ENCODE measurements around the gene PIGZ. TPM values are rescaled to one million over a fixed set of nuclear protein-coding genes. Genes with fewer than 3 reads are reported as not detected.

PIGZ gene
- total RNA-seq, 8 experiments from 2014 or later = 1.2 to 7.1 (median 2.2) TPM

DNA sequence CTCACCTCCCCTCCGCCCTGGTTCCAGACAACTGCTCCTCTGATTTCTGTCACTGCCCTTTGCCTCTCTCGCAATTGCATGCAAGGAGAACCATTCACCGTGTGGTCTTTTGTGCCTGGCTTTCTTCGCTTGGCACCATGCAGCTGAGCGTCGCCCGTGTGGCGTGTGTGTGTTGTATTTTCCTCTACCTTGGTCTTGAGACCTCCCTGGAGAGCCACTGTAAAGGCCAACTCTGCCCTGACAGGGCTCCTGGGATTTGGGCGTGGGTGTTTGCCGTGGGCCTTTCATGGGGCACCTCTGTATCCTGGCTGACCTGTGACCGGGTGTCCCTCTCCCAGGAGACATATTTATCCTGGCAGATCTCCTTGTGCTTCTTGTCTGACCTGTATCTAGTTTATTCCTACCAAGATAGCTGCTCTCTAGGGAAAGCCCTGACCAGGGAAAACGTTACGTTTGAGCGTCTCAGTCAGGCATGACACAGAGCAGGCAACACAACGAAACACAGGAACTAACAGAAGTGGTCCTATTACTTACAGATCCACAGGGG, 2.0 kb upstream of the PIGZ start:
- Histone ChIP-seq H3K4me1 (replicated peaks in 1 of 2) (peaks cover 5 to 12% of the 10 kb centered on the region in 2 donors), H3K4me3 (no peak overlapping the region), H3K27ac (no peak overlapping the region)
- in situ Hi-C loops (cut with MboI; ENCODE audit: low pct_unique_long_range_greater_than_20kb in 2 of 9, low sequenced_read_pairs in 9 of 9, unreplicated experiment in 9 of 9) = no loop called here
- ATAC-seq (replicated peaks in 6 of 8) = no peak
- 82 to 100% (median 91%) methylated on average over 3 to 6 of the region's 15 CpGs; no CpG with 5 or more reads in 6 of the 10 experiments for WGBS, 10 experiments

DNA sequence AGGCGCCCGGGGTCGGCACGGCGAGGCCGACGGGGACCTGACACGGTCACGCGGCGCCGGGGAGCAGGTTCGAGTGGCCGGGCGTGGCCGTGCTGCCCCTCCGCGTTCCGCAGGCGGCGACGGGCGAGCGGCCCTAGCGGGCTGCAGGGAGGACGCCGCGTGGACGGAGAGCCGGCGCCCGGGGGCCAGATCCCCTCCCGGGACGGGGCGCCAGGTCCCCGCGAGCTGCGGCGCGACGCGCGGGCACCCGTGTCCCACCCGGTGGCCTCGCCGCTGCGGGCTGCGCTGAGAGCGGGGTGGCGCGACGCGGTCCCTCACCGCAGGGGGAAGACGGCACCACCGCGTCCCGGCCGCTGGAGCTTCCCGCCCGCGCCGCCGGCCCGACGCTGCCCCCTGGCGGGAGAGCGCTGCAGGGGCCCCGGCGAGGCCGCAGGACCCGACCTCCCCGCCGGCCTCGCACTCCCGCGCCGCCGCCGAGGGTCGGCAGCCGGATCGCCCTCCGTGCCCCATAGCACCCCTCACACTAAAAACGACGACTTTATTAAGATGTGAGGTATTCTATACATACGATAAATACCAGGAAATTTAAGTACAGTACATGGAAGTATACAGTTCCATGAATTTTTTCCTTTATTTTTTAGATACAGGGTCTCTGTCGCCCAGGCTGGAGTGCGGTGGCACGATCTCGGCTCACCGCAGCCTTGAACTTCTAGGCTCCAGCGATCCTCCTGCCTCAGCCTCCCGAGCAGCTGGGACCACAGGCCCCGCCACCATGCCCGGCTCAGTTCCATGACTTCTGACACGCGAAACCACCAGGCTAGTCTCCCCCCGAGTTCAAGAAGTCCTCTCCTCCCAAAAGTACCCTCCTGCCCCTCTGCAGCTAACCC, 1.3 kb upstream of the PIGZ start:
- Histone ChIP-seq H3K4me1 (replicated peaks in 1 of 2) (peaks cover 5 to 12% of the 10 kb centered on the region in 2 donors), H3K27ac (no peak overlapping the region), H3K4me3 (peak overlapping the region; percentile 43 to 82 (median 58))
- 0 to 18% (median 15%) methylated on average over 2 to 19 of the region's 100 CpGs; no CpG with 5 or more reads in 7 of the 10 experiments for WGBS, 10 experiments
- in situ Hi-C loops (cut with MboI; ENCODE audit: low pct_unique_long_range_greater_than_20kb in 2 of 9, low sequenced_read_pairs in 9 of 9, unreplicated experiment in 9 of 9) = no loop called here
- ATAC-seq (replicated peaks in 6 of 8) = peak; percentile 57 to 86 (median 63)

DNA sequence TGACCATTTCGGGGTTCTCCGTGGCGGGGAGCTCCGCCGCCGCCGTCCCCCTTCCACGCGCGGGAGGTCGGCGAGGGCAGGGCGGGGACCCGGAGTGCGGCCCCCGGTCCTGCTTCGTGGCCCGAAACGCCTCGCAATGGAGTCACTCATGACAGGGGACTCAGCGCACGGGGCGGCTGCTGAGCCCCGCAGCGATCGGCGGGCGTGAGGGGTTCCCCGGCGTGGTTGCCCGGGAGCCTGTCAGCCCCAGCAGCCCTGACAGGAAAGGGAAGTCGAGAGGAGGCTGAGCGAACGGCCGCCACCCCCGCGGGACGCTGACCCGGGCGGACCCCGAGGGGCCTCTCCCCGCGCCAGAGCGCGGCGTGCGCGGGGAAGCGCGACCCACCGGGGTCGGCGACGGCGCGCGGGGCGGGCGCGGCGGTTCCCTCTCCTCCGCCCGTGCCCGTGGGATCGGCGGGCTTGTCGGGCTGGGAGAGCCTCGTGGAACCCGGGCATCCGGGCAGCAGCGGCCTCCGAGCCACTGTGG, 564 bp upstream of the PIGZ start:
- ATAC-seq (replicated peaks in 6 of 8) = peak; percentile 20 to 56 (median 40)
- in situ Hi-C loops (cut with MboI; ENCODE audit: low pct_unique_long_range_greater_than_20kb in 2 of 9, low sequenced_read_pairs in 9 of 9, unreplicated experiment in 9 of 9) = no loop called here

DNA sequence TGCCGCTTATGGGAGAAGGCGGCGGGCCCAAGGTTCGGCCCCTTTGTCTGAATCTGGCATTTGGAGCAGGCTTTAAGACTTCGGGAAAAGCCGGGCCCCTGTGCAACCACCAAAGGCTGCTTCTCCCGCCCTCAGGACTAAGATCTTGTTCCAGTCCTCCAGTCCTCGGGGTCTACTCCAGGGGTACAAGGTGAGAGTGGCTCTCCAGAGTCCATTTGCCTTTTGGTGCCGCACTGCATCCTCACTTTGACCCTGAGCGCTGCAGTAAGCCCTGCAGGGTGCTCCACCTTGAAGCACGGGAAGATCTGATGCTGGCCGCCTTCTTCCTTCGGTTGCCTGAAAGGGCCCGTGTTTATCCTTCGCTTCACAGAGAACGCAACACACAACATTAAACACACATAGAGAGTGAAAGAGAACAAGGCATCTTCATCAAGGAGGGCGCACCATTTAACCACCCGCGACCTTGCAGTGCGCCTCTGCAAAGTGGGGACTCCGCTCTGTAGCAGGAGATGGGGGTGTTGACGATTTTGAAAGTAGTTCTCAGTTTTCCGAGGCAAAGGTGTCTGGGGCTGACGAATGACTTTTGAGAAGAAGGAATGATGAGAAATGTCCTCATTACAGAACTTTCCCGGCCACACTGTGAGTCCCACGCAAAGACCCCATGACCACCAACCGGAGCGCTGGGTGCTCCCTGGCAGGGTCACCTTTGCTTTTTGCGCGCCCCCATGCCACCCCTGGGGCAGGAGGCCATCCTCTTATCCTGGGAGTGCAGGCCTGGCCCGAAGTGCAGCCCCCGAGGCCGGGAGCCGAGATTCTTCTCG, 1.0 kb downstream of the PIGZ start:
- no peak for ATAC-seq (replicated peaks in 6 of 8)
- peak overlapping the region; percentile 43 to 82 (median 58) for H3K4me3 ChIP-seq
- peaks cover 5 to 12% of the 10 kb centered on the region in 2 donors for H3K4me1 ChIP-seq (replicated peaks in 1 of 2)
- no peak overlapping the region for H3K27ac ChIP-seq
- 17 to 100% (median 60%) methylated on average over 1 to 20 of the region's 35 CpGs; no CpG with 5 or more reads in 1 of the 10 experiments for WGBS, 10 experiments
- in situ Hi-C loops (cut with MboI; ENCODE audit: low pct_unique_long_range_greater_than_20kb in 2 of 9, low sequenced_read_pairs in 9 of 9, unreplicated experiment in 9 of 9) = no loop called here

More for the DNA sequence above, 564 bp upstream of the PIGZ start:
- H3K4me1 ChIP-seq (replicated peaks in 1 of 2) = peaks cover 5 to 12% of the 10 kb centered on the region in 2 donors
- H3K27ac ChIP-seq = peak overlapping the region; percentile 4 to 12
- peak overlapping the region; percentile 43 to 82 (median 58) for H3K4me3 ChIP-seq
- 0% methylated on average over 6 of the region's 72 CpGs; no CpG with 5 or more reads in 9 of the 10 experiments for WGBS, 10 experiments

DNA sequence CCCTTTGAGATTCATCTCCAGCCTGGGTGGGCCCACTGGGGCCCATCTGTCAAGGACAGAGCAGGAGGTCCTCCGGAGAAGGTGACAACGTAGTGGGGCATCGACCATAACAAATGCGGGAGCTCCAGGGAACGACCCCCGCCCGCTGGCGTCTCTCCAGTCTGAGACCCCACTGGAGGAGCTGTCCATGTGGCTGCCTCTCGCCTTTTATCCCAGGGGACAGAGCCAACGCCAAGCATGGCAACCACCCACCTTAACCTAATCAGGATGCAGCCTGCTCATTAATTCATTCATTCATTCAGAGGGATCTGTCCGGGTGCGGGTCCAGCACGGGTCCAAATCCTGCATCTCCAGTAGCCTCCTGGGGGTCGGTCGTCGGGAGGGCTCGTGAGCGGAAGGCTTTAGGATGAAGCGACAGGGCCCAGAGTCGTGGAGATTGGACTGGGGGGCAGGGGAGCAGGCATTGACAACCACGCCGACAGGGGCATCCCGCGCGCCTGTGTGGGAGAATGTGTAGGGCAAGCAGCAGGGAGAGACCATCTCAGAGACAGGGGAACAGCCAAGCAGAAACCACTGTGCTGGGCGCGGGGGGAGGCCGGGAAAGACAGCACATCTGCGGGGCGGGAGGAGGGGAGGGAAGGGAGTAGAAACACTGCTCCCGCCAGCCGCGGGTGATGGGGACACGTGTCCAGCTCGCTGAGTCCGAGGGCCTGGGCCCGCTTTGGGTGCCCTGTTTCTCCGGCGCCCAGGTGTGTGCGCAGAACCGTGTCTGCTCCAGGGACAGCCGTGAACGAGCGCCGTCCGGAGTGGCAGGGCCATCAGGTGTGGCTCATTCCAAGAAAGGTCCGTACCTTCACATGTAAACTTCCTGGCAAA, 1.9 kb downstream of the PIGZ start:
- peaks cover 5 to 12% of the 10 kb centered on the region in 2 donors for H3K4me1 ChIP-seq (replicated peaks in 1 of 2)
- in situ Hi-C loops (cut with MboI; ENCODE audit: low pct_unique_long_range_greater_than_20kb in 2 of 9, low sequenced_read_pairs in 9 of 9, unreplicated experiment in 9 of 9) = no loop called here
- ATAC-seq (replicated peaks in 6 of 8) = peak in 3 of 8 experiments; percentile 51 to 65 (median 56)
- no peak overlapping the region for H3K27ac ChIP-seq
- WGBS, 10 experiments = 8 to 80% (median 35%) methylated on average over 3 to 8 of the region's 47 CpGs; no CpG with 5 or more reads in 5 of the 10 experiments
- H3K4me3 ChIP-seq = peak overlapping the region in 4 of 5 donors; percentile 14 to 82 (median 20)

DNA sequence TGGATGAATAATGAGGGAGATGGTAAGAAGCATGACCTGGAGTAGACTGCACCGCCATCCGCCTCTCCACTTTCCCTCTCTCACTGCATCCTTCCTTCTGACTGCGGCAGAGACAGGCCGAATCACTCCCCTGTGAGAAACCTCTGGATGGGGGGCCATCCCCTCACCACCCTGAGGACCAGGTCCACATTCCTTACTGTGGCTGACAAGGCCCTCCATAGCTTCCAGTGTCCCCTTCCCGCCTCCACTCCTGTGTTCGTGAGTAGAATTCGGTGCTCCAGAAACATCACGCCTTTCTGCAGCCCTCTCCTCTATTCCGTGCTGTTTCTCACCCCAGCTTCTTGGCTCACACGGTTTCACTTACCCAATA, 2.8 kb downstream of the PIGZ start:
- in situ Hi-C loops (cut with MboI; ENCODE audit: low pct_unique_long_range_greater_than_20kb in 2 of 9, low sequenced_read_pairs in 9 of 9, unreplicated experiment in 9 of 9) = no loop called here
- WGBS, 10 experiments = 57 to 98% (median 89%) methylated on average over 1 to 10 of the region's 10 CpGs; no CpG with 5 or more reads in 2 of the 10 experiments
- no peak for ATAC-seq (replicated peaks in 6 of 8)
- Histone ChIP-seq H3K27ac (no peak overlapping the region), H3K4me1 (replicated peaks in 1 of 2) (peaks cover 5 to 12% of the 10 kb centered on the region in 2 donors), H3K4me3 (no peak overlapping the region)

DNA sequence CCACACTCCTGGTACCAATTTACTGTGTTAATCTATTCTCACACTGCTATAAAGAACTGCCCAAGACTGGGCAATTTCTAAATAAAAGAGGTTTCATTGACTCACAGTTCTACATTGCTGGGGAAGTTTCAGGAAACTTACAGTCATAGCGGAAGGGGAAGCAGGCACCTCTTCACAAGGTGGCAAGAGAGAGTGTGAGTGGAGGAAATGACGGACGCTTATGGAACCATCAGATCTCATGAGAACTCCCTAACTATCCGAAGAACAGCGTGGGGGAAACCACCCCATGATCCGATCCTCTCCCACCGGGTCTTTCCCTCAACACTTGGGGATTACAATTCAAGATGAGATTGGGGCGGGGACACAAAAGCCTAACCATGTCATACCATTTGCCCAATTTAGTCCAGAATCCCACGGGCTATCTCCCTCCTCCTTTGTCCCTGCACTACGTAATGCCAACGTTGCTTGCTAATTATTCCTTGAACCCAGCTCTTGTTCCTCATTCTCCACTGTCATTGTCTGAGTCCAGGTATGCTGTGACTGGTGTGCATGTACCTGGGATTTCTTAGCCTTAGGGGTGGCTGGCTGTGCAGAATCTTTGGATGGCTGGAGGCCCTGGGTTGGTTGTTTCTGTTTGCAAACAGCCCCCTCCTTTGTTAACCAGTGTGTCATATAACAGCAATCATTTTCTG, 3.4 kb downstream of the PIGZ start:
- no peak for ATAC-seq (replicated peaks in 6 of 8)
- peaks cover 5 to 12% of the 10 kb centered on the region in 2 donors for H3K4me1 ChIP-seq (replicated peaks in 1 of 2)
- no peak overlapping the region for H3K4me3 ChIP-seq
- 55 to 91% (median 83%) methylated on average over 3 to 11 of the region's 11 CpGs; no CpG with 5 or more reads in 3 of the 10 experiments for WGBS, 10 experiments
- H3K27ac ChIP-seq = no peak overlapping the region
- in situ Hi-C loops (cut with MboI; ENCODE audit: low pct_unique_long_range_greater_than_20kb in 2 of 9, low sequenced_read_pairs in 9 of 9, unreplicated experiment in 9 of 9) = no loop called here

DNA sequence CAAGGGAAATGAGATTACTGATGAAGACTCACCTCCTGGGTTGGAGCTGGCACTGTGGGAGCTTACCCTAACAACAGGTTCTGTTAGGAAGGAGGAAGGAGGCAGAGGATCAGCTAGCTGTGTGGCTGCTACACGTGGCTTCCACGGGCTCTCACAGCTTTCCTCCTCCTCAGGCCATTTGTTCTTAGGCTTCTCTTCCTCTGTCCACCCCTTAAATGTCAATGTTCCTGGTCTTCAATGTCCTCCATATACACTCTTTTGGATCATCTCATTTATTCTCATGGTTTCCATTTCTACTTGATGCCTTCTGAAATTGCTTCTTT, 5.0 kb downstream of the PIGZ start:
- H3K4me1 ChIP-seq (replicated peaks in 1 of 2) = peaks cover 5 to 12% of the 10 kb centered on the region in 2 donors

DNA sequence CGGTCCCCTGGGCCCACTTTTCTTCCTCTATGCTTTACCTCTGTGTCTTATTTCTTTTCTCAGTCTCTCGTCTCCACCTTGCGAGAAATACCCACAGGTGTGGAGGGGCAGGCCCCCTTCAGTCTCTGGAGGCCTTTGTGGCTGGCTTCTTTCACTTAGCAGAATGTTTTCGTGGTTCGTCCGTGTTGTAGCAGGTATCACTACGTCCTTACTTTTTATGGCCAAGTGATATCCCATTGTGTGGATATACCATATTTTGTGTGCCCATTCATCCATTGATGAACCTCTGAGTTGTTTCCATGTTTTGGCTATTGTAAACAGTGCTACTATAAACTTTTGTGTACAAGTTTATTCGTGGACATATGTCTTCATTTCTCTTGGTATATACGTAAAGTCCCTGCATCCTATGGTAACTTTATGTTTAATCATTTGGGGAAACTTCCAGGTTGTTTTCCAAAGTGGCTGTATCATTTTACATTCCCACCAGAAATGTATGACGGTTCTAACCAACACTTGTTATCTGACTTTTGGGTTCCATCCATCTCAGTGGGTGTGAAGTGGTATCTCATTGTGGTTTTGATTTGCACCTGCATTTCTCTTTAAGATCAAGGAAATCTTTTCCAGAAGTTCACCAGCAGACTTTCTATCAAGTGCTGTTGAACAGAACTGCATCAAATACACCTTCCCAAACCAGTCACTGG, 5.6 kb downstream of the PIGZ start:
- in situ Hi-C loops (cut with MboI; ENCODE audit: low pct_unique_long_range_greater_than_20kb in 2 of 9, low sequenced_read_pairs in 9 of 9, unreplicated experiment in 9 of 9) = no loop called here

More for the DNA sequence above, 5.0 kb downstream of the PIGZ start:
- WGBS, 10 experiments = 47 to 100% (median 83%) methylated on average over 1 to 2 of the region's 2 CpGs; no CpG with 5 or more reads in 2 of the 10 experiments
- in situ Hi-C loops (cut with MboI; ENCODE audit: low pct_unique_long_range_greater_than_20kb in 2 of 9, low sequenced_read_pairs in 9 of 9, unreplicated experiment in 9 of 9) = no loop called here
- no peak for ATAC-seq (replicated peaks in 6 of 8)
- Histone ChIP-seq H3K27ac (no peak overlapping the region), H3K4me3 (no peak overlapping the region)

DNA sequence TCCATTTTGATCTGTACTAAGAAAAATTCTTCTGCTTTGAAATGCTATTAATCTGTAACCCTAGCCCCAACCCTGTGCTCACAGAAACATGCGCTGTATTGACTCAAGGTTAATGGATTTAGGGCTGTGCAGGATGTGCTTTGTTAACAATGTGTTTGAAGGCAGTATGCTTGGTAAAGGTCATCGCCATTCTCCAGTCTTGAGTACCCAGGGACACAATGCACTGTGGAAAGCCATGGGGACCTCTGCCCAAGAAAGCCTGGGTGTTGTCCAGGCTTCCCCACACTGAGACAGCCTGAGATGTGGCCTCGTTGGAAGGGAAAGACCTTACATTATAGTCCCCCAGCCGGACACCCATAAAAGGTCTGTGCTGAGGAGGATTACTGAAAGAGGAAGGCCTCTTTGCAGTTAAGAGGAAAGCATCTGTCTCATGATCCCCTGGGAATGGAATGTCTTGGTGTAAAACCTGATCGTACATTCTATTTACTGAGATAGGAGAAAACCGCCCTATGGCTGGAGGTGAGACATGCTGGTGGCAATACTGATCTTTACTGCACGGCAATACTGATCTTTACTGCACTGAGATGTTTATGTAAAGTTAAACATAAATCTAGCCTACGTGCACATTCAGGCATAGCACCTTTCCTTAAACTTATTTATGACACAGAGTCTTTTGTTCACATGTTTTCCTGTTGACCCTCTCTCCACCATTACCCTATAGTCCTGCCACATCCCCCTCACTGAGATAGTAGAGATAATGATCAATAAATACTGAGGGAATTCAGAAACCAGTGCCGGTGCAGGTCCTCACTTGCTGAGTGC, 6.3 kb downstream of the PIGZ start:
- no peak for ATAC-seq (replicated peaks in 6 of 8)
- Histone ChIP-seq H3K4me3 (no peak overlapping the region), H3K27ac (no peak overlapping the region), H3K4me1 (replicated peaks in 1 of 2) (peaks cover 0 to 9% of the 10 kb centered on the region in 2 donors)
- in situ Hi-C loops (cut with MboI; ENCODE audit: low pct_unique_long_range_greater_than_20kb in 2 of 9, low sequenced_read_pairs in 9 of 9, unreplicated experiment in 9 of 9) = no loop called here
- 20 to 100% (median 79%) methylated on average over 1 to 8 of the region's 9 CpGs; no CpG with 5 or more reads in 1 of the 10 experiments for WGBS, 10 experiments

More for the DNA sequence above, 5.6 kb downstream of the PIGZ start:
- Histone ChIP-seq H3K27ac (no peak overlapping the region), H3K4me3 (no peak overlapping the region), H3K4me1 (replicated peaks in 1 of 2) (peaks cover 4 to 12% of the 10 kb centered on the region in 2 donors)
- WGBS, 10 experiments = 53 to 100% (median 80%) methylated on average over 2 to 10 of the region's 10 CpGs
- ATAC-seq (replicated peaks in 6 of 8) = no peak

Measured in motor neuron (in vitro differentiated cells).